NOMO-1 treated with dmso at 0.1 percent for 144 hours (cell line): ENCODE measurements around the gene WDR82.

Experiments used
- DNase-seq: peaks from one replicate; lab custom pipeline; 2025; ENCODE audit not compliant: unreplicated experiment; lab: John Stamatoyannopoulos, UW

Gene WDR82, protein sequence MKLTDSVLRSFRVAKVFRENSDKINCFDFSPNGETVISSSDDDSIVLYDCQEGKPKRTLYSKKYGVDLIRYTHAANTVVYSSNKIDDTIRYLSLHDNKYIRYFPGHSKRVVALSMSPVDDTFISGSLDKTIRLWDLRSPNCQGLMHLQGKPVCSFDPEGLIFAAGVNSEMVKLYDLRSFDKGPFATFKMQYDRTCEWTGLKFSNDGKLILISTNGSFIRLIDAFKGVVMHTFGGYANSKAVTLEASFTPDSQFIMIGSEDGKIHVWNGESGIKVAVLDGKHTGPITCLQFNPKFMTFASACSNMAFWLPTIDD

DNA sequence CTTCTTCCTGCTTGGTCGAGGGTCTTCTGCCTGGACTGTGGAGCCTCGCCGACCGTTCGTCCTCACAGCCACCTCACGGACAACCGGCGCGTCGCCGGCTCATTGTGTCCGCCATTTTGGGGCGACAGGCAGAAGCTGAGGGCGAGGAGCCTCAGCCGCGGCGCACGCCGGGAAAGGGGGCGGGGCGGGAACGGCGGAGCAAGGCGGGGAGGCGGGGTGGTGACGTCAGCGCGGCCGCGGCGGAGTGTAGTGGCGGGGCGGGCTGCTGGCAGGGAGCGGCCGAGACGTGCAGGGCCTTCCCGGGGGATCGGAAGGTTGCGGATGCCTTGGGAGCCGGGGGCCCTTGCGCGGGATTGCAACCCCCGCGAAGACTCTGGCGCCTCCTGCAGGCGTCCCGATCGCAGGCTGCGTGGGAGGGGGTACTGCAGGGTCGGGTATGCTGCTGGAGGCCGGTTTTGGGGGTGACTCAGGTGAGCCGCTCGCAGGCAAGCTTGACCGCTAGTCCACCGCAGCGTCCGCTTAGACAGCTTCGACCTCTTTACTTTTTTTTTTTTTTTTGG lies at the start of gene WDR82:
WDR82 (minus strand) TSS at position 140 of the 560 bp plus-strand sequence. CDS start 288 bp downstream, outside the sequence.
- DNase-seq = peak; percentile 91

DNA sequence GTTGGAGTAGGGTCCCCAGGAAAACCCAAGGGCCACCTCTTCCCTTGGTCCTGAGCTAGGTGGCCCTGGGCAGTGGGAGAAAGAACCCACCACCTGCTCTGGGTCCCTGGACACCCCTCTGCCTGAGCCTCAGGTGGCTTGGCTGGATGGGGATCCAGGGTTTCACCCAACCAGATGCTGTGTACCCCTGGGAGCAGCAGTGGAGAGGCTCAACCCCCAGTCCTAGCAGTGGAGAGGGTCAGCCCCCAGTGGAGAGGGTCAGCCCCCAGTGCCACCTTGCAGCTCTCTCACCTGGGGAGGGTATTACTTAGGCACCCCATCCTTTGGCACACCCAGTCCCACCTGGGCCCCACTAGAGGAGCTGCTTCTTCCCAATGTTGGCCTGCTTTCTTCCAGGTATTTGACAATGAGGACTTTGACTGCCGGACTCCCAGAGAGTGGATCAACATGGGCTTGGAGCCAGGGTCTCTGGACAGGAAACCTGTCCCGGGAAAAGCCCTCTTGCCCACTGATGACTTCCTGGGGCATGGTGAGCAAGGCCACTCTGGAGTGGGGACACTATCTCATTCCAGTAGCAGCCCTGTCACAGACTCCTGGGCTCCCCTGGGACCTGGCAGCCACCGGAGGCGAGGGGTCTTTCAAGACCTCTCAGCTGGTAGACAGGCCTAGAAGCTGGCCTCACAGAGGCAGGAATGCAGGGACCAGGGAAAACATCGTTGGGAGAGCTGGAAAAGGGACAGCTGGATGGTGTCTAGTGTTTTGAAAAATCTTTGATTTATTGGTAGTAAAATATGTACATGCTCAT lies 49.2 kb upstream of the WDR82 start:
- no peak for DNase-seq

DNA sequence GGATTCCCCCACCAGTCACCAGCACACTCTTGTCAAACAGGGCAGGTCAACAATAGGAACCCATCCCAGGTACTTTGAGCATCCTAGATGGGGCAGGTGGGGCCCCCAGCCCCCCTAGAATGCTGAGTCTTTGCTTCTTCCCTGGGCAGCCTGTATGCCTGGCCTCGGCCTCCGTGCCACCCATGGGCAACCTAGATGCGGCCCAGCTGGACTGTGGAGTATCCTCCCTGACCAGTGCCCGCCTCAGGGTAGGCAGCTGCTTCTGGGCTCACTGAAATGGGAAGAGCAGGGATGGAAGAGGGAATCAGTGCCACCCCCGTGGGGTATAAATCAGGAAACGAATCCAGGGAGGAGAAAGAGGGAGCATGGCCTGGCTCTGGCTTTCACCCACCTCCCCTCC lies 48.5 kb upstream of the WDR82 start:
- no peak for DNase-seq

DNA sequence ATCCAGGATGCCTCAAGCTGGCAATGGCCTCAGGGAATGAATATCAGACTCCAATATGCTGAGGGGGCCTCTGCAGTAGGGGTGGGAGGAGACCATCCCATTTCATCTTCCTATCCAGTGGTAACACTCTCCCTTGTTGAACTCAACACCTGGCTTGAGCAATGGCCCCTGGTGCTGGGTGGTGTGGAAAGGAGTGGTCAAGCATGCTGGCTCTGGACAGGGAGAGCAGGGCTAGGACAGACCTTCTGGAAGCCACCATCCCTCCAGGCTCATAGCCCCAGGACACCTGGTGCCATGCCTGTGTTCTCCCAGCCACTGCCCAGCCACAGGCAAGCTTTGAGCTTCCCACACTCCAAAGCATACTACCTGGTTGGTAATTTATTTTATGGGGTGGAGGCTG lies 47.2 kb upstream of the WDR82 start:
- no peak for DNase-seq

DNA sequence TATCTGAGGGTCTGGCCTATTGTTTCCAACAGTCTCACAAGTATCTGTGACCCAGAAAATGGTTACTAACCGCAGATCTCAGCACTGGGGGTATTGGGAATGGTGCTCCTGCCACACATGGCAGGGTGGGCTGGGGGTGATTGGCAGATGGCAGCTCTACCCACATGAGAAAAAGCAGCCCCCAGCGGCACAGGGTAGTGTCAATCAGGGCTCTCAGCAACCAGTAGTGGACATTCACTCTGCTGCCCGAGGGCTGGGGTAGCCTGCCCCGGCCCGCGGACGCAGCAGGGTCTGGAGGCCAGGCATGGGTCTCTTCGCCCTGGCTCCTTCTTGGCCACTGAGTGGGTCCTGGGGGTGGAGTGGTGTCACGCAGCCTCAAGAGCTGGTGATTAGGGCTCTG lies 46.2 kb upstream of the WDR82 start:
- no peak for DNase-seq

DNA sequence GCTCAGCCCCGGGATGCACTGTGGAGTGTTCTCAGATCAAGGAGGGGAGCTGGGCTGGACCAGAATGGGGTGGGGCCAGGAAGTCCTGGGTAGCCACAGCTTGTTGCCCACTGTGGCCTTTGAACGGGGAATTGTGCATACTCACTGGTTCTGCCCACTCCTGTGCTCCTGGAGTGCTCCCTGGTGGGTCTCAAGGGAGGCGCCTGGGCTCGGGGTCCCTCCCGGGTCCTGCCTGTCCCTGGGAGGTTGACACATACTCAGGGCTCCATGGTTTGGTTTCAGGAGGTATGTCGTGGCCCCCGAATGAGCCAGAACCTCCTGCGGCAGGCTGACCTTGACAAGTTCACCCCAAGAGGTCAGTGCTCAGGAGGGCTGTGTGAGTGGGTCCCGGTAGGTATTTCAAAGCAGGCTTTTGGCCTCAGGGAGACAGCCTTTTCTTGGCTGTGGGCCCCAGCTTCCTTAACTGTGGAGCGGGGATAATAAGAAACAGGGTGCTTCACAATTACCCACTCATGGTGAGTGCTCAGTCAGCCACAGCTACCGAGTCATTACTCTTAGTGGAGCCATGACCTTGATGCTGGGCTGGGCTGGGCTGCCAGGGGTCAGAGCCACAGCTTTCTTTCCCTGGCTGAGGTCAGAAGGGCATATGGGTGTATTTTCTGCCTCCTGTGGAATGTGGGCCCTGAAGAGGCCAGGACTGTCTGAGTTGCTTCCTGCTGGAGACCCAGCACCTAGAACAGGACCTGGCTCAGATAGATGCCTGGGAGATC lies 45.3 kb upstream of the WDR82 start:
- DNase-seq = no peak

DNA sequence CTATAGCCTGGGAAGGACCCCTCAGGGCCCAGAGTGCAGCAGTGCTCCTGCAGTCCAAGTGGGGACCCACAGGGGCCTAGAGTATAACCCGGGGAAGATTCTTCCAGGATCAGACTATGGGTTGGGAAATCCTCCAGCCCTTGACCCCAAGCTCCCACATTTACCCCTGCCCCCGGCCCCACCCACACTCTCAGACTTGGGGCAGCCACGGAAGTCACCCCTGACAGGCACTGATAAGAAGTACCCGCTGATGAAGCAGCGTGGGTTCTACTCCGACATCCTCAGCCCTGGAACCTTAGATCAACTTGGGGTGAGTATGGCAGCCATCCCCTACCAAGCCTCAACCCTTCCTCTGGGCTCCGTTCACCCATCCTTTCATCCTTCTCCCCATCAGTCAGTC lies 44.0 kb upstream of the WDR82 start:
- DNase-seq = no peak

DNA sequence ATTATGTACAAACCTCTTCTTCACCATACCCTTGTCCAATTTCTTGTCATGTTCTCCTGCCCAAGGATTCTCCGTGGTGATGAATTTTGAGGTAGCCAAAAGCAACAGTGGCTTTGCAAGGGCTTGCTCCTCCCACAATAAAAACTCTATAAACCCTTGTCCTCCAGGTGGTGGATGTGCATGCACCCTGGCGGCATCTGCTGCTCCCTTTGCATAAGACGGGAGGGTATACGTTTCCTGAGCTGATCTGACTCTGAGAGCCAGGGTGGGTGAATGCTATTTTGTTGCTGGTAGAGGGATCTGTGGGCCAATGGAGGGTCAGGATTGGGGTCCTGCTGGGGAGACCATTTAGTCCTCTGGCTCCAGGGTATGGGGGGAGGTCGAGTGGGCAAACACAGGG lies 43.0 kb upstream of the WDR82 start:
- no peak for DNase-seq

DNA sequence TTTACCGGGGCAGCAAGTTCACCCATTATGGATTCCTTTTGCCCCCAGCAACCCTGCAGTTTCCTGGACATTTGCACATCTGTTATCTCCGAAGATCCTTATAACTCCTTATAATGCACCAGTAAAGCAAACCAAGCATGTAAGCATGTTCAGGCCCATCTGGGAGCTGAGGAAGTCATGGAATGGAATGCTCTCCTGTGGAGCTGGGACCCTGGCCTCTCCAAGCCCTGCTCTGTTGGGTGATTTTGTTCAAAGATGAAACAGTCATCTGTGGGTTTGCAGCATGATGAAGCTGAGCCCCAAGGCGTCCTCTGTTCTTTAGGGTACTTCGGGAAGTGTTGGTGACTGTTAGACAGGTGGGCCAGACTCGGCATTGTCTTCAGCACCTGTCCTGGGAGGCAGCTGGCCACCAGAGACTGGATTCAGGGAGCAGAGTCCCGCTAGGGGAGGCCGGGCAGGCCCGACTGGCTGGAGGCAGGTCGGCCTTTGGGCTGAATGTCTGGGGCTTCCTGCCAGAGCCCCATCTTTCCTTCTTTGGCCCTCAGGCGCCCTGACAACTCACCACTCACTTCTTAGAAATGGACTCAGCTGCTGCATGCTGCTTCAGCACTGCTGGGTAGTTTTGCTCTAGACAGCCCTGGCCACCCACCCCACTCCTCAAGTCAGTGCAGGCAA lies 41.6 kb upstream of the WDR82 start:
- DNase-seq = no peak

DNA sequence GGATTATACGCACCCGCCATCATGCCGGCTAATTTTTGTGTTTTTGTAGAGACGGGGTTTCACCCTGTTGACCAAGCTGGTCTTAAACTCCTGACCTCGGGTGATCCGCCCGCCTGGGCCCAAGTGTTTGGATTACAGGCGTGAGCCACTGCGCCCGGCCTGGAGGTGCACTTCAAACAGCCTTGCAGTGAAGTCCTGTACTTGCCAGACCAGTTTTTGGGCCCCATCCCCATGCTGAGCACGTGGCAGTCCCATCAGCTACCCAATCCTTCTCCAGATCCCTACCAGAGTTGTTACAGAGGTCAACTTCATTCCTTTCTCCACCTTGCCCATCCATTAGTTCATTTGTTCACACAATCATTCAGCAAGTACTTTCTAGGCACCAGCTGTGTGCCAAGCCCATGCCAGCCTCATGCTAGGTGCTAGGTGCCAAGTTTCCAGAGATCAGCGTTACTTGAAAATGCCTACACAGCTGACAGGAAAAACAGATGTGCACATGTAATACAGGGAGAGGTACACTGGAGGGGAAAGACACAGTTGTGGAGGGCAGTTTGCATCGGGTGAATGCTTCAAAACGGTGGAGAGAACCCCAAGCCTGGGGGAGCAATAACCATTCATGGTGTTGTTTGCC lies 39.9 kb upstream of the WDR82 start:
- DNase-seq = no peak

DNA sequence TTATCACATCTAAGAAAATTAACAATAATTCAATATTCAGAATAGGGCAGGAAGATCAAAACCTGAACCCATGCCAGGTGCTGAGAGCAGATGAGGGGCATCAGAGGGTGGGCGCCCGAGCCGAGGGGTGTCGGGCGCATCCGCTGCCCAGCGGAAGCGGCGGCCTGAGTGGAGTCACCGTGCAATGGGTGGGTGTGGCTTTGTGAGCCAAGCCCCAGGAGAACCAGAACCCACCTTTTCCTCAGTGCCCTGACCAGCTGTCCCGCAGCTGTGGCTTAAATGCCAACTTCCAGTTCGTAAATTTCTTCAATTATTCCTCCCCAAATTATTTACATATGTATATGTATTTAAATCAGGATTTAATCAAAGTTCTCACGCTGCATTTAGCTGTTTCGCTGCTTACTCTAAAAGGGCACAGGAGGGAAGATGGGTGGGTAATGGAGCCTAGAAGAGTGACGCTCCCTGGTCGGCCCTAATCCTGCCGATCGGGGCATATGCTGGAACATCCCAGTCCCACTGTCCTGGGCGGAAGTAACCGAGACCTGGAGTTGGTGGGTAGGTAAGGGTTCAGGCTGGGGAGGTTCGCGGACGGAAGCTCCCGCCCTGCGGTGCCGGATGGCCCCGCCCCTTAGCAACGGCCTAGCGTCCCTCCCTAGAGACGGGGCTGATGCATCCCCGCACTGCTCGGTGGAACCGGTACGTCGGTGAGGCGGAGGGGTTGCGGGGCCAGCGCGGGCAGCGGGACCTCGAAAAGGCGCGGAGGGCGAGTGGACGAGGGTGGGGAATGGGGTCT lies 39.0 kb upstream of the WDR82 start:
- no peak for DNase-seq

DNA sequence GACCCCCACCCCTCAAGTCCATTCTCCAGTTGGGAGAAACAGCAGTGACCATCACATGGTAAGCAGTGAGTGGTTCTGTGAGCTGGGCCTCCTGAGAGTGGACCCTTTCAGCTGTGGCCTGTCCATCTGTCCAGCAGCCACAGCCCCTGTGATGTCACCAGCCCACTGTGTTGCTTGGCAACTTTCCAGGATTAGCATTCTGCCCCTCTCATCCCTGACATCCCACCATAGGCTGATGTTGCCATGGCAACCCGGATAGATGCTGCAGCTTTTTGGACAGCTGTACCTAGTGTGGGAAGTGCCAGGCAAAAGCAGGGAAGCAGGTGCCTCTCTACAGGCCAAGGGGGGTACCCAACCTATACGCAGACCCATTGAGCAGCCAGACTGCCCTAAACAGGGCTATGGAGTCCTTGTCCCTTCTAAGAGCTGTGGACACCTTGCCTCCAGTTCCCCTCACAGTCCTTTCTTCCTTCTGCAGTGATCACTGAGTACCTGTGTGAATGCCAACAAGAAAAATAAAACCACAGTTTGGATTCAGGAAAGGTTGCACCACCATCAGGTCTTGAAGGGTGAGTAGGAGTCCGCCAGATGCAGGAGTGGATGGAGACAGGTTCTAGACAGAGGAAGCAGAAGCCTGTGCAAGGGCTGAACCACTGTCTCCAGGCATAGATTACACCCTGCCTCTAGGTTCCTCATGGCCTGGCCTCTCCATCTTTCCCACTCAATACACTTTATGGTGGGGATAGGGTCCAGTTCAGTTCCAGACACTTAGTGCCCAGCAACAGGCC lies 37.7 kb upstream of the WDR82 start, which contains the start of gene DNAH1:
DNAH1 (plus strand) TSS at position 343 of the 788 bp plus-strand sequence. CDS start 6,124 bp downstream, outside the sequence.
- DNase-seq = no peak

DNA sequence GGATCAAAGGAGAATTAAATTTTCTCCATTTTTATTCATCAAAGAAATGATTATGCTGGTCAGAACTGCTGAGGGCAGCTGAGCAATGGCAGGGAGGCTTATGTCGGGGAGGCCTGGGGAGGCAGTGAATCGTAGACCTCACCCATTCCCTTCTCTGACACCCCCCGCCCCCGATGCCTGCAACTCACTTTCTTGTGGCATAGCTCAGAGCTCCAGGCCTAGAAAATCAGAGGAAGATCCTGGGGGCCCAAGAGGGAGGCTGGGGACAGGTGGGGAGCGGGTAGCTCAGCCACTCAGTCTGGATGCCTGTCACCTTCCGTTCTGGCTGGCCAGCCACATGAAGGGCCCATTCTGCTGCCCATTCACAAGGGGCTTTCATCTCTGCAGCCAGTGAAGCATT lies 36.6 kb upstream of the WDR82 start:
- DNase-seq = no peak

DNA sequence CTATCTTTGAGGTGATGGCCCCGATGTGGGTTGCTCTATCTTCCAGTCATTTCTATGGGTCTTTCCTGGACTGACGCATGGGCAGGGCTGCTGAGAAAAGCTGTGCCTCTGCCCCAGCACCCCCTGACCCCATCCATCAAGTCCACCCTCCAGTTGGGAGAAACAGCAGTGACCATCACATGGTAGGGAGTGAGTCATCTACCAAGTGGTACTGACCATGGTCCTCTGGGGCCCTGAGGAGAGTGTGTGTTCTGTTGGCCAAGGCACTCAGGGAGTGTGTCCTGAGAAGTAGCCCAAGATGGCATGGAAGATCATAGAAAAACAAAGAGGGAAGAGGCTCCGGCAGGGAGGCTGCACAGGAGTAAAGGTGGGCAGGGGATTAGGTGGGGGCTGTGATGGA lies 36.0 kb upstream of the WDR82 start:
- DNase-seq = no peak

DNA sequence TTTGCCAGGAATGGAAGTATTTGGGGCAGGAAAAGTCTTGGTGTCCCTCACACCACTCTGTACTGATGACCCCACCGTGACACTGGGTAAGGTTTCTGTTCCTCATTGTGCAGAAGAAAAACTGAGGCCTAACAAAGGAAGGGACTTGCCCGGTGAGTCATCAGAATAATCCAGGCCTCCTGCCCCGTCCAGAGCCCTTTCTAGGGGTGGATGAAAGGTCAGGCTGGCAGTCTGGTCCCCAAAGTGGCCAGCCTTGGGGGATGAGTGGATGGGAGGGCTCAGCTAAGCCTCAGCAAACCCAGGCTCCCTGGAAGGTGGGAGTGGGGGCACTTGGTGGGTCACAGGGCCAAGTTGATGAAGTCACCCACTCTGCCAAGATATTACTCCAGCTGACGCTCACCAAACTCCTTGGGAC lies 35.3 kb upstream of the WDR82 start:
- DNase-seq = peak; percentile 72

DNA sequence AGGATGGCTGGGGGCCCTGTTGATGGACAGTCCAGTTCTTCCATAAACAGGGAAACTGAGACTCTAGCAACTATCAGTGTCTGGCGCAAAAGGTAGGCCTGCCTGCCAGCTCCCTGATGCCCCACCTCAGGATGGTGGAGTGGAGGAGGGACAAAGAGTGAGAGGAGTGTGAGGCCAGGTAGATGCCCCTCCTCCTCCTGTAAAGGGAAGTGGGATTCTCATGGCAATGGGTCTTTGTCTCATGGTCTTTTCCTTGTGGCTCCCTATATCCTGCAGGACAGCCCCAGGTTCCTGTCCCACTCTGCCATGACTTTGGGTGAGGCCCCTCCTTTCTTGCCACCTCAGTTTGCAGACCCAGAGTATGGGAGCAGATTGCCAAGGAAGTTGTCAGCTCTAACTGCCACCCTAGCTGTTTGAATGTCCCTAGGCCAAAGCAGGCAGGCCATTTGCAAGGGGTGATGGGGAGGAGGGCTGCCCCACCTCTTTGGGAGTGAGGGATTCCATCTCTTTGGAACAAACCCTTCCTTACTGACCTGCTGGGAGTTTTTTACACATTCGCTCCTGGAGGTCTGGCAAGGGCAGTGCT lies 34.8 kb upstream of the WDR82 start:
- DNase-seq = no peak

DNA sequence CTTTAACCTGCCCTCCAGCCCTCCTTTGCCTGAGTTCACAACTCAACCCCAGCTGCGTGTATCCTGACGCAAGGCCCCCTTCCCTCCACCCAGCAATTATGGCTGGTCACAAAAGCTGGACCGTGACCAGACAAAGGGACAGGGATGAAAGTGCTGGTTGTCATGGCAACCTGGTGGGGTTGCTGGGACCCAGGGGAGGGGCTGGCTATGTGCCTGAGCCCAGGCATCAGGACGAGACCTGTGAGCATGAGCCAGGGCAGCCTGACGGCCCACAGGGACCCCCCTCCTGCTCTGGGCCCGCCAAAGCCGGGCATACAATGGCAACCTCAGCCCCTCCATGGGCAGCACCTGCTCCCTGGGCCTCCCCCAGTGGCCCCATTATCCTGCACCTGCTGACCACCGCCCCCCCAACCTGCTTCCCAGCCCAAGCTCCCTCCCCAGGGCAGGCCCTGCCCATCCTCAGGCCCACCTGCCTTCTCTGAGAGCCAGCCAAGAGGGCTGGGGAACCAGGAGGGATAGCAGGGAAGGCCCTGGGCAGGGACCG lies 33.2 kb upstream of the WDR82 start:
- DNase-seq = no peak
